Calu3 (cell line): ENCODE results near the gene SEMA4G. TPM values are rescaled to one million over a fixed set of nuclear protein-coding genes. Genes with fewer than 3 reads are reported as not detected.
A peak's percentile ranks its signal among the peaks of the same experiment; 100 is the strongest.
"Not testable (repeated sequence)": the region's sequence is repeated elsewhere in the genome, so short reads cannot be mapped to it uniquely, and the experiment has no call there.

Source experiments
- BruUV-seq: library from RNA; stranded (reverse); fragments of 400-500 nt; replicated peaks from 2 replicates; lab custom pipeline; 2021; lab: Mats Ljungman, UMichigan
- CTCF ChIA-PET: fragments of 300-600 bp; sonication (Branson Sonifier 250); formaldehyde crosslinking; loops from one replicate; lab custom pipeline; 2022; ENCODE audit warnings: antibody characterized with exemption; lab: Charles Lee
- DNase-seq: peaks from one replicate; pipeline ENCODE4 v3.0.0; 2022
- H3K27ac Mint-ChIP-seq: one replicate; pipeline ENCODE4 v1.8.0; 2022; ENCODE audit warnings: mixed read lengths; ENCODE audit not compliant: unreplicated experiment
- H3K27me3 Mint-ChIP-seq: one replicate; pipeline ENCODE4 v1.8.0; 2022; ENCODE audit warnings: mixed read lengths; ENCODE audit not compliant: unreplicated experiment
- H3K36me3 Mint-ChIP-seq: one replicate; pipeline ENCODE4 v1.8.0; 2022; ENCODE audit warnings: mild to moderate bottlenecking, moderate library complexity, mixed read lengths; ENCODE audit not compliant: insufficient read depth, unreplicated experiment
- H3K4me1 Mint-ChIP-seq: one replicate; pipeline ENCODE4 v1.8.0; 2022; ENCODE audit warnings: mild to moderate bottlenecking, low read depth, mixed read lengths; ENCODE audit not compliant: unreplicated experiment
- H3K4me3 Mint-ChIP-seq: one replicate; pipeline ENCODE4 v1.8.0; 2022; ENCODE audit warnings: mild to moderate bottlenecking, low read depth, moderate library complexity, mixed read lengths; ENCODE audit not compliant: unreplicated experiment
- H3K9me3 Mint-ChIP-seq: one replicate; pipeline ENCODE4 v1.8.0; 2022; ENCODE audit warnings: low read depth, mixed read lengths; ENCODE audit not compliant: unreplicated experiment
- intact Hi-C: fragments of 100-400 bp; cut with micrococcal nuclease; formaldehyde crosslinking; loops from one replicate; pipeline ENCODE4 v1.10.0; 2022; ENCODE audit not compliant: unreplicated experiment
- total RNA-seq: library from RNA; stranded (reverse); gene quantifications from 2 replicates; pipeline ENCODE4 v1.2.3, GENCODE V29; 2022
- TF ChIP-seq, protein P1 (sequence below): fragments of 200-600 bp; IDR thresholded peaks from one replicate; pipeline ENCODE4 v1.8.0; 2022; ENCODE audit warnings: antibody characterized with exemption; ENCODE audit not compliant: unreplicated experiment

Gene SEMA4G
- total RNA-seq, 1 experiment from 2014 or later, result 15.9 TPM

DNA sequence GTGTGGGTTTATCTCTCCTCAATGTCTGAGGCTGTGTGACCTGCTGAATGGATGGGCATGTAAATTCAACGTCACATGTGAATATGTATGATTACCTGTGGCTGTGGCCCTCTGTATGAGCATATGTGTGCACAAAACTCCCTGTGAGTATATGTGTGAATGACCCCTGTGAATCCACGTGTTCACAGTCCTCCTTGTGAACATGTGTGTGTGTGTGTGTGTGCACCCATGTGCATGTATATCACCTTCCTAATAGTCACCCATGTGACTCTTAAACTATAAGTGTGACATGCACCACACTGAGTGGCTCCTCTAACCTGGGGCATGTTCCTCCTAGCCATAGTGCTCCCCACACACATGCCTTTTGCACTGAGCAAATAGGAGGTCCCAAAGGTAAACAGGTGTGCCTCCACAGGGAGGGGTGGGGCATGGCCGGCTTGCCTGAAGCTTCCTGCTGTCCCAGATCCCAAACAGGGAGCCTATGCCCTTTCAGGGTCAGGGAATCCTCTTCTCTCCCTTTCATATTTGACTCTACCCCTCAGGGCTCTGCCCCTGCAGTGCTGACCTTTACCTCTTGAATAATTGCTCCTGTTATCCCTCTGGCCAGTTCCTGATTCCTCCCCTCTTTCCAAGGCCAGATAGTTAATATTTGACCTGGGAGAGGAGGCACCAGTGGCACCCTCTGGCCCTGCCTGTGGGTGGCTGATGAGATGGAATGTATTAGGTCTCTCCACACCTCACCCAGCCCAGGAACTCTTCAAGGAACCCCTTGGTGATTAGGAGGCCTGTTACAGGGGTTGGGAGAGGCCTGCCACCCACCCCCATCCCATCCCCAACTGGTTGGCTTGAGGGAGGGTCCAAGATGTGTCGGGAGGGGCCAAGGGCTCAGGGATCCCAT is 1.9 kb downstream of the SEMA4G start:
- no peaks in the 10 kb centered on the region for H3K27me3 Mint-ChIP-seq
- peak overlapping the region; percentile 39 for H3K27ac Mint-ChIP-seq
- peaks cover 19% of the 10 kb centered on the region for H3K4me1 Mint-ChIP-seq
- intact Hi-C loops, result no loop called here
- peak; percentile 29 for DNase-seq
- peaks cover 24% of the 10 kb centered on the region for H3K36me3 Mint-ChIP-seq
- peak overlapping the region; percentile 80 for H3K4me3 Mint-ChIP-seq
- TF ChIP-seq, protein P1, sequence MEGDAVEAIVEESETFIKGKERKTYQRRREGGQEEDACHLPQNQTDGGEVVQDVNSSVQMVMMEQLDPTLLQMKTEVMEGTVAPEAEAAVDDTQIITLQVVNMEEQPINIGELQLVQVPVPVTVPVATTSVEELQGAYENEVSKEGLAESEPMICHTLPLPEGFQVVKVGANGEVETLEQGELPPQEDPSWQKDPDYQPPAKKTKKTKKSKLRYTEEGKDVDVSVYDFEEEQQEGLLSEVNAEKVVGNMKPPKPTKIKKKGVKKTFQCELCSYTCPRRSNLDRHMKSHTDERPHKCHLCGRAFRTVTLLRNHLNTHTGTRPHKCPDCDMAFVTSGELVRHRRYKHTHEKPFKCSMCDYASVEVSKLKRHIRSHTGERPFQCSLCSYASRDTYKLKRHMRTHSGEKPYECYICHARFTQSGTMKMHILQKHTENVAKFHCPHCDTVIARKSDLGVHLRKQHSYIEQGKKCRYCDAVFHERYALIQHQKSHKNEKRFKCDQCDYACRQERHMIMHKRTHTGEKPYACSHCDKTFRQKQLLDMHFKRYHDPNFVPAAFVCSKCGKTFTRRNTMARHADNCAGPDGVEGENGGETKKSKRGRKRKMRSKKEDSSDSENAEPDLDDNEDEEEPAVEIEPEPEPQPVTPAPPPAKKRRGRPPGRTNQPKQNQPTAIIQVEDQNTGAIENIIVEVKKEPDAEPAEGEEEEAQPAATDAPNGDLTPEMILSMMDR, result no peak
- H3K9me3 Mint-ChIP-seq, result no peaks in the 10 kb centered on the region
- no TSS peak for BruUV-seq
- CTCF ChIA-PET, result interaction anchor here (1.6 kb wide), 1 partner anchor 43 kb away, joined by 5 read pairs; no protein-coding TSS in a partner anchor

DNA sequence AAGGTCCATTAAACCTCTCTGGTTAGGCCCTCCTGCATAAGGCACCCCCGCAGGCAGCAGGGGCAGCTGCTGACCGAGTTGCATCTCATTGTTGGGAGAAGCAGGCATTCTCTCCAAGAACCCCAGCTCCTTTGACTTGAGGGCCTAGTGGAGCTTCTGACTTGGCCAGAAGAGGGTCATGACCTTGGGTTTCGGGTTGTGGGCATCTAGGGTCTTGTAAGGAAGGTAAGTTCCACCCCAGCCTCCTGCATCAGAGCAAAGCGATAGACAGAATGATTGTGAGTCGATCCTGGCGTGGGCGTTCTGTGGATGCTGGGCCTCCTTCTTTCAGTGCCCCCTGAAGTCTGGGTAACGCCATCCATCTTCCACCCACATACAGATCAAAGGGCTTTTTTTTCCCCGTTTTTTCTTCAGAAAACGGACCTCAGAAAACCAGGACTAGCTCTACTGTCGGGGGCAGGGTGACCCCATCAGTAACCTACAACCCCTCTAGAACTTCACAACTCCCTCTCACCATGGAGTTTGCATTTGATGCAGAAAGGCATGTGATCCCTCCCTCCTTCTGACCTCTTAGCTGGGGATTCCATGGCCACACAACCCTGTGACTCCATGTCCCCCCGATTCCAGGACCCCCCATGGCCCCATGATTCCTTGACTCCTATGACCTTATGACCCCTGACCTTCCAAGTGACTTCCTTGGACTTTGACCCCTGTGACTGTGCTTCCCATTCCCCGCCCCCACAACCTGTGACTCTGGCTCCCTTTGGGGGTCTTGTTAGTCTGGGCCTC is 3.0 kb downstream of the SEMA4G start:
- TF ChIP-seq, protein P1, result no peak
- peaks cover 28% of the 10 kb centered on the region for H3K4me1 Mint-ChIP-seq
- no peak for DNase-seq
- no peaks in the 10 kb centered on the region for H3K27me3 Mint-ChIP-seq
- intact Hi-C loops, result no loop called here
- H3K27ac Mint-ChIP-seq, result no peak overlapping the region
- H3K36me3 Mint-ChIP-seq, result peaks cover 32% of the 10 kb centered on the region
- H3K4me3 Mint-ChIP-seq, result no peak overlapping the region
- no TSS peak for BruUV-seq
- CTCF ChIA-PET, result no interaction called here
- H3K9me3 Mint-ChIP-seq, result no peaks in the 10 kb centered on the region

DNA sequence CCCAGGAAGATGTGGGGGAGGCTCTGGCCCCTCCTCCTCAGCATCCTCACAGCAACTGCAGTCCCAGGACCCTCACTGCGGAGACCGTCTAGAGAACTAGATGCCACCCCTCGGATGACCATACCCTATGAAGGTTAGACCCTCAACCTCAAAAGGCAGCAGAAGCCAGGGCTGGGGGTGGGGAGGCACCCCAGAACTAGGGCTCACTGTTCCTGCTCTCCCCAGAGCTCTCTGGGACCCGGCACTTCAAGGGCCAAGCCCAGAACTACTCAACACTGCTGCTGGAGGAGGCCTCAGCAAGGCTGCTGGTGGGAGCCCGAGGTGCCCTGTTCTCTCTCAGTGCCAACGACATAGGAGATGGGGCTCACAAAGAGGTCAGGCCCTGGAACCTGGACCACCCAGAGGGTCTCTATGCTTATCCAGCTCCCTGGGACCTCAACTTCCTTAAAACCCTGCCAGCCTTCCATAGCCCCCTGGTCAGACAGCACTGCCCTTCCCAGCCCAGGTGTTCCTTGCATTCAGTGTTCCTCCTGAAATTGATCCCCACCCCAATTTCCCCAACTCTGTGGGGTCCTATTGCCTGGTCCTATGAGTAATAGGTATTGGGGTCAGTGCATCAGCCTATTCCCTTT is 3.7 kb downstream of the SEMA4G start:
- no TSS peak for BruUV-seq
- peaks cover 29% of the 10 kb centered on the region for H3K4me1 Mint-ChIP-seq
- no peak for DNase-seq
- CTCF ChIA-PET, result no interaction called here
- H3K9me3 Mint-ChIP-seq, result no peaks in the 10 kb centered on the region
- no peak overlapping the region for H3K27ac Mint-ChIP-seq
- H3K36me3 Mint-ChIP-seq, result peaks cover 33% of the 10 kb centered on the region
- intact Hi-C loops, result no loop called here
- TF ChIP-seq, protein P1, result no peak
- no peak overlapping the region for H3K4me3 Mint-ChIP-seq
- H3K27me3 Mint-ChIP-seq, result no peaks in the 10 kb centered on the region

DNA sequence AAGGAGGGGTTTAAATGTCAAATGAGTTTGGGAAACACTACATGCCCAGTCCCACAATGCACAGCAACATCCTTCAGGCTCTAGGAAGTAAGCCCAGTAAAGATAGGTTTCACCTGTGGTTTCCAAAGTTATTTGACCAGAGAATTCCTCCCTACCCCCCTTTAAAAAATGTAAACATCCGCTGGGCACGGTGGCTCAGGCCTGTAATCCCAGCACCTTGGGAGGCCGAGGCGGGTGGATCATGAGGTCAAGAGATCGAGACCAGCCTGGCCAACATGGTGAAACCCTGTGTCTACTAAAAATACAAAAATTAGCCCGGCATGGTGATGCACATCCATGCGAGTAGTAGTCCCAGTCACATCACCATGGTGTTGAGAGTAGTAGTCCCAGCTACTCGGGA is 6.1 kb downstream of the SEMA4G start:
- H3K27me3 Mint-ChIP-seq, H3K4me3 Mint-ChIP-seq, CTCF ChIA-PET, intact Hi-C loops, BruUV-seq, DNase-seq, H3K9me3 Mint-ChIP-seq, H3K27ac Mint-ChIP-seq: not testable (repeated sequence)
- Mint-ChIP-seq H3K4me1 (peaks cover 28% of the 10 kb centered on the region), H3K36me3 (peaks cover 21% of the 10 kb centered on the region)
